ENCODE data around the gene TSPAN5. TPM values are rescaled to one million over a fixed set of nuclear protein-coding genes. Genes with fewer than 3 reads are reported as not detected.

TSPAN5 gene
- total and polyA plus RNA-seq, 8 donors, result 0.23 to 2.6 (median 1.2) TPM

DNA sequence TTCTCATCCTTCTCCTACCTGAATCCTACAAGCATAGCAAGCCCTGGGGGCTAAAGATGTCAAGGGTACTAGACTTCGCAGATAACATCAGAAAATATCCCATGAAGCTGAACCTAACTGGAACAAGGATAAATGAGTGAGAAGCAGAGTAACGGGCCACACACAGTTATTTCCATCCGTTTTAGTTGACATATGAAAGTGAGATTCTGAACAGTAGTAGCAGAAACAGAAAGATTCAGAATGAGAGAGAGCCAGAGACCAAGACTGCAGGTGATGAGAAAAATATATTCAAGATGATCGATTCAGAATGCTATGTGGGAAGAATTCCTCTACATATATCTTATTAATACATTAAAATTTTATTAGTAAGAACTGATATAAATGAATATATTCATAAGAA is 165.1 kb downstream of the TSPAN5 start:
- no peaks in the 10 kb centered on the region for H3K9me3 ChIP-seq
- TF ChIP-seq CTCF (IDR thresholded peaks at IDR 0.05), result no peak
- DNase-seq, result no peak
- H3K27ac ChIP-seq, result no peak overlapping the region
- intact Hi-C loops (cut with DNase I), result no loop called here
- no peak for ATAC-seq
- WGBS, 2 donors, result 70 to 73% methylated on average over 4 of the region's 4 CpGs
- H3K36me3 ChIP-seq, result no peaks in the 10 kb centered on the region
- FAIRE-seq, result no peak
- H3K4me3 ChIP-seq, result no peak overlapping the region
- H3K4me1 ChIP-seq, result no peaks in the 10 kb centered on the region
- H3K27me3 ChIP-seq, result no peaks in the 10 kb centered on the region

GRCh38 chr4:98491899-98492559 is 166.4 kb downstream of the TSPAN5 start:
- TF ChIP-seq CTCF (IDR thresholded peaks at IDR 0.05), result no peak
- intact Hi-C loops (cut with DNase I), result no loop called here
- H3K27me3 ChIP-seq, result no peaks in the 10 kb centered on the region
- DNase-seq (no peak), ATAC-seq (no peak), FAIRE-seq (no peak)
- H3K9me3 ChIP-seq, result no peaks in the 10 kb centered on the region
- 92 to 95% methylated on average over 7 of the region's 7 CpGs for WGBS, 2 donors
- no peak overlapping the region for H3K27ac ChIP-seq
- no peaks in the 10 kb centered on the region for H3K36me3 ChIP-seq
- no peaks in the 10 kb centered on the region for H3K4me1 ChIP-seq
- no peak overlapping the region for H3K4me3 ChIP-seq

GRCh38 chr4:98490251-98490650 is 168.2 kb downstream of the TSPAN5 start:
- Histone ChIP-seq H3K27me3 (no peaks in the 10 kb centered on the region), H3K27ac (no peak overlapping the region), H3K4me1 (no peaks in the 10 kb centered on the region), H3K4me3 (no peak overlapping the region), H3K36me3 (no peaks in the 10 kb centered on the region), H3K9me3 (no peaks in the 10 kb centered on the region)
- DNase-seq (no peak), ATAC-seq (no peak), FAIRE-seq (no peak)
- intact Hi-C loops (cut with DNase I), result no loop called here
- 92 to 96% methylated on average over 3 of the region's 3 CpGs for WGBS, 2 donors
- no peak for TF ChIP-seq CTCF (IDR thresholded peaks at IDR 0.05)

- DNase-seq (no peak), ATAC-seq (no peak), FAIRE-seq (no peak)
- Histone ChIP-seq H3K27ac (no peak overlapping the region), H3K9me3 (no peaks in the 10 kb centered on the region), H3K27me3 (no peaks in the 10 kb centered on the region), H3K4me1 (peaks cover 0 to 2% (median 0%) of the 10 kb centered on the region in 3 donors), H3K36me3 (no peaks in the 10 kb centered on the region), H3K4me3 (no peak overlapping the region)
- TF ChIP-seq CTCF (IDR thresholded peaks at IDR 0.05), result no peak
- WGBS, 2 donors, result 84 to 87% methylated on average over 7 of the region's 7 CpGs
- intact Hi-C loops (cut with DNase I), result no loop called here
Measured at GRCh38 chr4:98485816-98486345, 172.5 kb downstream of the TSPAN5 start.

- H3K27ac ChIP-seq, result no peak overlapping the region
- intact Hi-C loops (cut with DNase I), result no loop called here
- FAIRE-seq, result no peak
Measured at GRCh38 chr4:98484031-98484430, 174.4 kb downstream of the TSPAN5 start.

More at GRCh38 chr4:98484031-98484430, 174.4 kb downstream of the TSPAN5 start:
- ATAC-seq (no peak), DNase-seq (no peak)
- Histone ChIP-seq H3K4me1 (peaks cover 0 to 2% (median 0%) of the 10 kb centered on the region in 3 donors), H3K36me3 (no peaks in the 10 kb centered on the region), H3K27me3 (no peaks in the 10 kb centered on the region), H3K4me3 (no peak overlapping the region), H3K9me3 (no peaks in the 10 kb centered on the region)
- TF ChIP-seq CTCF (IDR thresholded peaks at IDR 0.05), result no peak
- 55 to 67% methylated on average over 3 of the region's 3 CpGs for WGBS, 2 donors

Data from pancreas (tissue), 10 donors.